ENCODE data around the gene GRAP2. TPM values are rescaled to one million over a fixed set of nuclear protein-coding genes. Genes with fewer than 3 reads are reported as not detected.

The GRAP2 gene
- total and polyA plus RNA-seq, 2 of the 8 experiments (the other 6 are each of a cell fraction or from before 2014, with no cell fraction given): 0.08 TPM; not detected in 1

GRCh38 chr22:39942439-39943230 is 41.8 kb downstream of the GRAP2 start:
- no peaks in the 10 kb centered on the region for H3K9me3 ChIP-seq (ENCODE audit: insufficient read depth in 2 of 2, low read depth in 1 of 2, low read length in 1 of 2)
- no peak for DNase-seq (ENCODE audit: low read depth in 1 of 2, low spot score in 2 of 2)
- no peak overlapping the region for H3K27ac ChIP-seq (ENCODE audit: low read depth, low read length)
- H3K4me2 ChIP-seq (ENCODE audit: insufficient read depth in 1 of 2, low read depth in 2 of 2, low read length in 2 of 2): no peak overlapping the region
- H3K79me1 ChIP-seq (ENCODE audit: low read depth, low read length): no peaks in the 10 kb centered on the region
- H3K9ac ChIP-seq (replicated peaks in 1 of 4; ENCODE audit: extremely low read depth in 1 of 4, low read depth in 3 of 4, low read length in 3 of 4): no peak overlapping the region
- H2AK5ac ChIP-seq (ENCODE audit: low read depth, low read length): no peak overlapping the region
- ChIA-PET POLR2A (ENCODE audit: partially characterized antibody) (interaction anchor here (0.6 to 2.1 kb wide), 9 partner anchors 10 to 396 kb away, joined by 3 to 11 read pairs (median 3); no protein-coding TSS in a partner anchor), CTCF (ENCODE audit: partially characterized antibody) (interaction anchor here (0.6 to 7.0 kb wide), 22 partner anchors 8 to 407 kb away, joined by 3 to 66 read pairs (median 5); partner anchors contain the start of genes ENTHD1 and TMA7B)
- H4K8ac ChIP-seq (ENCODE audit: extremely low read depth, insufficient read depth, low read length): no peak overlapping the region
- no peaks in the 10 kb centered on the region for H4K20me1 ChIP-seq (replicated peaks in 1 of 2; ENCODE audit: control insufficient read depth in 1 of 2, insufficient read depth in 2 of 2, low read length in 2 of 2)
- no peak for FAIRE-seq
- H4K91ac ChIP-seq (replicated peaks; ENCODE audit: insufficient read length, low read length): no peak overlapping the region
- H3K4me3 ChIP-seq (ENCODE audit: extremely low read depth in 1 of 4, insufficient read depth in 2 of 4, low read depth in 3 of 4, low read length in 4 of 4): no peak overlapping the region
- H3K36me3 ChIP-seq (ENCODE audit: control insufficient read depth in 2 of 4, insufficient read depth in 4 of 4, low read length in 3 of 4): no peaks in the 10 kb centered on the region
- peaks cover 10 to 30% (median 15%) of the 10 kb centered on the region in 4 experiments for H3K4me1 ChIP-seq (replicated peaks in 1 of 4; ENCODE audit: control insufficient read depth in 3 of 4, insufficient read depth in 4 of 4, low read length in 3 of 4)
- H3K27me3 ChIP-seq (replicated peaks in 1 of 4; ENCODE audit: control insufficient read depth in 3 of 4, extremely low read depth in 1 of 4, insufficient read depth in 3 of 4, low read length in 3 of 4): no peaks in the 10 kb centered on the region; a peak in 1 of 7 replicates
- no peak overlapping the region for H2BK120ac ChIP-seq (replicated peaks; ENCODE audit: low read depth, low read length)
- no peak overlapping the region for H3K18ac ChIP-seq (ENCODE audit: extremely low read depth, low read length)
- no peak overlapping the region for H2BK5ac ChIP-seq (ENCODE audit: low read depth, low read length)
- H3K4ac ChIP-seq (replicated peaks; ENCODE audit: insufficient read length, low read depth, low read length): no peak overlapping the region
- no peak overlapping the region for H3K56ac ChIP-seq (replicated peaks; ENCODE audit: insufficient read length, low read depth, low read length)
- peak overlapping the region; percentile 66; the same call in 1 of the 2 replicates for H2BK20ac ChIP-seq (ENCODE audit: low read length)
- WGBS, 2 experiments (ENCODE audit: extremely low coverage in 1 of 2, insufficient coverage in 1 of 2, insufficient read length in 1 of 2, insufficient replicate concordance in 2 of 2, low coverage in 1 of 2, low lambda C conversion rate in 2 of 2, missing lambda C conversion rate in 1 of 2): 81% methylated on average over 8 of the region's 8 CpGs; no CpG with 5 or more reads in 1 of the 2 experiments
- no peak overlapping the region for H2BK15ac ChIP-seq (ENCODE audit: low read length)
- H3K79me2 ChIP-seq (ENCODE audit: control insufficient read depth in 1 of 2, insufficient read depth in 2 of 2, low read length in 2 of 2): no peaks in the 10 kb centered on the region
- no peak overlapping the region for H4K5ac ChIP-seq (ENCODE audit: insufficient read length, low read depth, low read length)
- H3K23ac ChIP-seq (ENCODE audit: insufficient read length): no peak overlapping the region
- no peak overlapping the region for H3K14ac ChIP-seq (ENCODE audit: insufficient read length)
- no peak overlapping the region for H2AFZ ChIP-seq (ENCODE audit: low read length)
- H3K23me2 ChIP-seq (ENCODE audit: low read depth, low read length): no peaks in the 10 kb centered on the region
- no peak overlapping the region for H2BK12ac ChIP-seq (ENCODE audit: low read depth, low read length)
- TF ChIP-seq NRF1 (IDR thresholded peaks at IDR 0.05; ENCODE audit: low read depth, low read length) (no peak), SIX5 (IDR thresholded peaks at IDR 0.05; ENCODE audit: low read depth, low read length) (no peak), ASH2L (IDR thresholded peaks at IDR 0.05; ENCODE audit: low read length) (no peak), CHD1 (IDR thresholded peaks at IDR 0.05; ENCODE audit: low read depth, low read length) (no peak), SP4 (IDR thresholded peaks at IDR 0.05; ENCODE audit: low read length) (no peak), MAX (IDR thresholded peaks at IDR 0.05) (no peak), YY1 (IDR thresholded peaks at IDR 0.05; ENCODE audit: low read depth, low read length) (no peak), EZH2 (IDR thresholded peaks at IDR 0.05; ENCODE audit: low read depth, low read length, severe bottlenecking) (no peak), CEBPB (IDR thresholded peaks at IDR 0.05; ENCODE audit: low read depth, low read length) (no peak), SIN3A (conservative IDR thresholded peaks at IDR 0.05 in 1 of 2, IDR thresholded peaks at IDR 0.05 in 1 of 2; ENCODE audit: low read depth in 1 of 2, low read length in 2 of 2) (no peak), CHD2 (IDR thresholded peaks at IDR 0.05; ENCODE audit: low read length) (no peak), TAF7 (optimal IDR thresholded peaks at IDR 0.05; ENCODE audit: borderline replicate concordance, low read depth, low read length) (no peak), HDAC2 (IDR thresholded peaks at IDR 0.05; ENCODE audit: borderline replicate concordance in 1 of 2, low read depth in 2 of 2, low read length in 2 of 2) (no peak)

Data from H1 (cell line).